Gastroesophageal sphincter (tissue), 4 donors: ENCODE results near the gene TIMM22. TPM values are rescaled to one million over a fixed set of nuclear protein-coding genes. Genes with fewer than 3 reads are reported as not detected.
A peak's percentile ranks its signal among the peaks of the same experiment; 100 is the strongest.
"Not testable (repeated sequence)": the region's sequence is repeated elsewhere in the genome, so short reads cannot be mapped to it uniquely, and the experiment has no call there.

Experiments
- ATAC-seq: fragments of 150-250 bp; one replicate; pipeline ENCODE4 v1.9.1; 2016; ENCODE audit warnings: mild to moderate bottlenecking, moderate library complexity
- H3K27ac ChIP-seq, 4 donors: fragments of 200-600 bp; sonication (generic) in 3 of 4; 1 replicate in 3 of 4; 2 replicates in 1 of 4; pipeline ENCODE4 v1.5.1; 2016 to 2019
- H3K27me3 ChIP-seq: fragments of 200-600 bp; sonication (generic); one replicate; pipeline ENCODE4 v1.5.1; 2019
- H3K36me3 ChIP-seq, 2 donors: fragments of 200-600 bp; sonication (generic); one replicate each; pipeline ENCODE4 v1.5.1; 2019; ENCODE audit warnings: control low read depth in 1 of 2
- H3K4me1 ChIP-seq, 3 donors: fragments of 200-600 bp; sonication (generic); 1 replicate in 2 of 3; 2 replicates in 1 of 3; pipeline ENCODE4 v1.5.1; 2016 to 2019; ENCODE audit warnings: control low read depth in 2 of 3
- H3K4me3 ChIP-seq, 2 donors: fragments of 200-600 bp; sonication (generic); one replicate each; pipeline ENCODE4 v1.5.1; 2019; ENCODE audit warnings: mild to moderate bottlenecking in 1 of 2, moderate library complexity in 1 of 2
- H3K9me3 ChIP-seq, 3 donors: fragments of 200-600 bp; sonication (generic); one replicate each; pipeline ENCODE4 v1.5.1; 2017 to 2019; ENCODE audit warnings: control low read depth in 2 of 3
- CTCF ChIP-seq, 4 experiments: fragments of 200-600 bp in 2 of 4; fragments of 450-650 bp in 2 of 4; sonication (generic) in 1 of 4; IDR thresholded peaks; one replicate each; pipeline ENCODE4 v1.5.1; 2017 to 2019; ENCODE audit warnings: antibody characterized with exemption in 4 of 4, mild to moderate bottlenecking in 2 of 4, moderate library complexity in 2 of 4
- EP300 ChIP-seq: sonication (generic); formaldehyde crosslinking; IDR thresholded peaks from one replicate; pipeline ENCODE4 v1.6.1; 2017; ENCODE audit warnings: antibody characterized with exemption, mild to moderate bottlenecking
- POLR2A ChIP-seq, 2 donors: fragments of 450-650 bp; IDR thresholded peaks; one replicate each; pipeline ENCODE4 v1.6.1; 2017; ENCODE audit warnings: antibody characterized with exemption in 2 of 2, mild to moderate bottlenecking in 2 of 2, moderate library complexity in 1 of 2
- POLR2AphosphoS5 ChIP-seq: sonication (generic); formaldehyde crosslinking; IDR thresholded peaks from one replicate; pipeline ENCODE4 v1.6.1; 2017; ENCODE audit warnings: antibody characterized with exemption
- WGBS, 2 donors: methylation state at CpG; one replicate each; pipeline ENCODE4 v1.1.5; 2018; ENCODE audit warnings: low coverage in 1 of 2; 5-methylcytosine and 5-hydroxymethylcytosine counted together
- total RNA-seq, 4 donors: library from RNA; depleted of rRNA; stranded (reverse); fragments of >200 nt; gene quantifications; one replicate each; pipeline ENCODE4 v1.1.0, GENCODE V29; 2016

The TIMM22 gene
- total RNA-seq, 4 donors from 2014 or later, result 13.7 to 20.9 (median 16.0) TPM

GRCh38 chr17:987931-988330 lies 9.0 kb upstream of the TIMM22 start:
- TF ChIP-seq POLR2A (IDR thresholded peaks at IDR 0.05), result no peak
- no peak for TF ChIP-seq CTCF (IDR thresholded peaks at IDR 0.05)
- no peak for TF ChIP-seq EP300
- no peak for TF ChIP-seq POLR2AphosphoS5
- 88% methylated on average over 5 to 6 of the region's 15 CpGs for WGBS, 2 donors

DNA sequence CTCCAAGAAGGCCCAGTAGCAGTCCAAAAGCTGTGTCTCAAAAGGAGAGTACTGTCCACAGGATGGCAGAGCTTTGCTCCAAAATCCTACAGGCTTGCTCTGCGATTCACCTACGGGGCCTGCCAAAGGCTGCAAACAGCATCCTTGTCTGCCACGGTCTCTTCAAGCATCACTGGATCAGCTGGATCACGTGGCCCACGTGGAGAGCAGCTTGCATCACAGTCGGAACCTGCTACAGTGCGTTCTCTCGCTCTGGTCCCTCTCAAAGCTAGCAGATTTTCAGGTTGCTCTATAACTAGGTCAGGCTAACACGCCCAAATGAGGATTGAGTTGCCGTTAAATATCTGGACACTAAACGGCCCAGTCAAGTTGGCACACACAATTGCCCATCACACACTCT lies 8.4 kb upstream of the TIMM22 start:
- H3K9me3 ChIP-seq, result no peaks in the 10 kb centered on the region
- TF ChIP-seq POLR2A (IDR thresholded peaks at IDR 0.05) (no peak), POLR2AphosphoS5 (no peak), EP300 (no peak), CTCF (IDR thresholded peaks at IDR 0.05) (no peak)
- no peaks in the 10 kb centered on the region for H3K36me3 ChIP-seq
- 87 to 100% methylated on average over 3 to 7 of the region's 11 CpGs for WGBS, 2 donors
- no peaks in the 10 kb centered on the region for H3K27me3 ChIP-seq
- H3K4me3 ChIP-seq, result no peak overlapping the region
- ATAC-seq, result no peak
- H3K4me1 ChIP-seq, result no peaks in the 10 kb centered on the region
- H3K27ac ChIP-seq, result no peak overlapping the region

More at GRCh38 chr17:987931-988330, 9.0 kb upstream of the TIMM22 start:
- Histone ChIP-seq H3K27me3 (no peaks in the 10 kb centered on the region), H3K9me3 (no peaks in the 10 kb centered on the region), H3K36me3 (no peaks in the 10 kb centered on the region), H3K4me3 (no peak overlapping the region), H3K27ac (no peak overlapping the region), H3K4me1 (no peaks in the 10 kb centered on the region)
- no peak for ATAC-seq

DNA sequence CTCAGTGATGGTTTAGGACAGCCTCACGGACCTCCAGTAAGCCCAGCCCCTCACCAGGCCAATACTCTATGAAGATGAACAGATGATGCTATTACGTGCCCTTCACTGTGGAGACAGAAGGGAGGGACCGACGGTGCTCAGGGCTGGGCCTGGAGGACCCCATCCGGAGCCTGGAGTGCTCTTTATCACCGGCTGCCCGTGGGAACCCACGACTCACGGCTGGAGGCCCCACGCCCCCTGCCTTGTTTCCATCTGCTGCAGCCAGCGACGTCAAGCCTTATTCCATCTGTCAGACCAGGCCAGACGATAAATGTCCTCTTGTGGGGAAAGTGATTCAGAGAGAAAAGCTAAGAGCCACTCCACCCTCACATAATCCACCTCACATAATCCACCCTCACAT lies 4.0 kb upstream of the TIMM22 start:
- Histone ChIP-seq H3K9me3 (no peaks in the 10 kb centered on the region), H3K4me3 (no peak overlapping the region), H3K36me3 (no peaks in the 10 kb centered on the region), H3K27ac (no peak overlapping the region), H3K4me1 (peaks cover 0 to 14% (median under 1%) of the 10 kb centered on the region in 3 donors), H3K27me3 (no peaks in the 10 kb centered on the region)
- WGBS, 2 donors, result 45 to 69% methylated on average over 3 to 11 of the region's 13 CpGs
- ATAC-seq, result no peak
- TF ChIP-seq EP300 (no peak), POLR2A (IDR thresholded peaks at IDR 0.05) (no peak), POLR2AphosphoS5 (no peak), CTCF (IDR thresholded peaks at IDR 0.05) (no peak)

DNA sequence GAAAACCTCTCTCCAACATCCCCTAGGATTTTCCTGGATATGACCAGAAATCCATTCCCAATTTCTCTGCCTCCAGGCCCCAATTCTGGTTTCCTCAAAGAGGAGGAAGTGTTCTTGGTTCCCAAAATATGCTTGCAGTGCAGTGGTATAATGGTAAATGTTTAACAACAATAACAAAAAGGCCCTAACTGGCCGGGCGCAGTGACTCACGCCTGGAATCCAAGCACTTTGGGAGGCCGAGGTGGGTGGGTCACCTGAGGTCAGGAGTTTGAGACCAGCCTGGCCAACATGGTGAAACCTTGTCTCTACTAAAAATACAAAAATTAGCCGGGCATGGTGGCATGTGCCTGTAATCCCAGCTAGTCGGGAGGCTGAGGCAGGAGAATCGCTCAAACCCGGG lies 1.6 kb upstream of the TIMM22 start:
- H3K27me3 ChIP-seq, H3K4me3 ChIP-seq, H3K27ac ChIP-seq, ATAC-seq, H3K9me3 ChIP-seq: not testable (repeated sequence)
- WGBS, 2 donors, result 94 to 100% methylated on average over 1 to 8 of the region's 8 CpGs
- H3K36me3 ChIP-seq, result peaks cover 0 to 11% of the 10 kb centered on the region in 2 donors
- H3K4me1 ChIP-seq, result peaks cover 0 to 38% (median 6%) of the 10 kb centered on the region in 3 donors

DNA sequence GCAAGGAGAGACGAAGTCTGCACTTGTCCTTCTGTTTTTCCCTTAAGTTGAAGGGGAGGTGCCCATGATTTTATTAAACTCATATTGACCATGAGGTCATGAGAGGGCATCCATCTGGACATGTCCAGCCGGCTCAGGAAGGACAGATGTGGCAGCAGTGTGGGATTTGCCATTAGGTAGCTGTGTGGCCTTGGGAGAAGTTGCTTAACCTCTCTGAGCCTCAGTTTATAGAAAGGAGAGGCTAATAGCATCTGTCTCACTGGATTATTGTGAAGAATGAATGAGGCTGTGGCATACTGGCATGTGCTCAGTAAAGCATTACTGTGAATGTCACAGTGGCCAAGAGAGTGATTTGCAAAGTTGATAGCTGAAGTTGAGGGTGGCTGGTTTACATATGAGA lies 1.2 kb downstream of the TIMM22 start:
- ATAC-seq, result no peak
- H3K9me3 ChIP-seq, result no peaks in the 10 kb centered on the region
- 24 to 42% methylated on average over 2 of the region's 2 CpGs for WGBS, 2 donors
- H3K27me3 ChIP-seq, result no peaks in the 10 kb centered on the region
- H3K4me3 ChIP-seq, result peak overlapping the region in 1 of 2 donors; percentile 93
- peaks cover 4 to 65% (median 34%) of the 10 kb centered on the region in 3 donors for H3K4me1 ChIP-seq
- no peak for TF ChIP-seq POLR2AphosphoS5
- no peak for TF ChIP-seq EP300
- no peak for TF ChIP-seq CTCF (IDR thresholded peaks at IDR 0.05)
- no peak for TF ChIP-seq POLR2A (IDR thresholded peaks at IDR 0.05)
- H3K36me3 ChIP-seq, result peaks cover 0 to 29% of the 10 kb centered on the region in 2 donors
- peak overlapping the region in 3 of 4 donors; percentile 11 to 89 (median 89) for H3K27ac ChIP-seq
